H9 (cell line): ENCODE data around the gene RNF146. TPM values are rescaled to one million over a fixed set of nuclear protein-coding genes. Genes with fewer than 3 reads are reported as not detected.

ENCODE experiments used
- DNase-seq: peaks from one replicate; pipeline ENCODE4 v3.0.0-alpha.2; 2017
- H2AFZ ChIP-seq: one replicate; pipeline ENCODE4 v1.6.1; 2013; ENCODE audit warnings: mild to moderate bottlenecking, low read length, control low read depth, moderate library complexity
- H2AK5ac ChIP-seq: 2 replicates; pipeline ENCODE4 v1.6.1; 2013; ENCODE audit warnings: low read length, control low read depth, mixed read lengths; ENCODE audit not compliant: insufficient read length
- H2BK120ac ChIP-seq: one replicate; pipeline ENCODE4 v1.6.1; 2013; ENCODE audit warnings: low read depth, mild to moderate bottlenecking, low read length, control low read depth, inconsistent platforms; ENCODE audit not compliant: poor library complexity, severe bottlenecking
- H2BK12ac ChIP-seq: 2 replicates; pipeline ENCODE4 v1.6.1; 2013; ENCODE audit warnings: low read length, control low read depth, mixed read lengths, low read depth; ENCODE audit not compliant: insufficient read length
- H2BK15ac ChIP-seq: 2 replicates; pipeline ENCODE4 v1.6.1; 2013; ENCODE audit warnings: low read depth, low read length, control low read depth
- H2BK20ac ChIP-seq: one replicate; pipeline ENCODE4 v1.6.1; 2013; ENCODE audit warnings: low read depth, mild to moderate bottlenecking, low read length, control low read depth, inconsistent platforms; ENCODE audit not compliant: poor library complexity, severe bottlenecking
- H2BK5ac ChIP-seq: 2 replicates; pipeline ENCODE4 v1.6.1; 2013; ENCODE audit warnings: low read length, control low read depth, mixed read lengths; ENCODE audit not compliant: insufficient read length
- H3K14ac ChIP-seq: 2 replicates; pipeline ENCODE4 v1.6.1; 2013; ENCODE audit warnings: low read length, control low read depth; ENCODE audit not compliant: insufficient read depth
- H3K18ac ChIP-seq: 2 replicates; pipeline ENCODE4 v1.6.1; 2013; ENCODE audit warnings: low read depth, mild to moderate bottlenecking, mixed read lengths, low read length, control low read depth; ENCODE audit not compliant: insufficient read length
- H3K23ac ChIP-seq: 2 replicates; pipeline ENCODE4 v1.6.1; 2013; ENCODE audit warnings: low read length, control low read depth, mixed read lengths, low read depth; ENCODE audit not compliant: insufficient read length
- H3K23me2 ChIP-seq: 2 replicates; pipeline ENCODE4 v1.6.1; 2013; ENCODE audit warnings: low read depth, mild to moderate bottlenecking, mixed read lengths, low read length, control low read depth; ENCODE audit not compliant: insufficient read length, poor library complexity, severe bottlenecking
- H3K27ac ChIP-seq: 2 replicates; pipeline ENCODE4 v1.5.1; 2013; ENCODE audit warnings: low read length, control low read depth, mixed read lengths, low read depth; ENCODE audit not compliant: insufficient read length
- H3K27me3 ChIP-seq: 2 replicates; pipeline ENCODE4 v1.6.1; 2013; ENCODE audit warnings: low read length, control low read depth, inconsistent platforms; ENCODE audit not compliant: insufficient read depth
- H3K4ac ChIP-seq: 2 replicates; pipeline ENCODE4 v1.6.1; 2013; ENCODE audit warnings: low read depth, mild to moderate bottlenecking, control low read depth, inconsistent platforms, low read length, moderate library complexity
- H3K4me1 ChIP-seq: 2 replicates; pipeline ENCODE4 v1.6.1; 2013; ENCODE audit warnings: low read length, control low read depth, inconsistent platforms; ENCODE audit not compliant: insufficient read depth
- H3K4me2 ChIP-seq: 2 replicates; pipeline ENCODE4 v1.6.1; 2013; ENCODE audit warnings: low read length, control low read depth, mixed read lengths; ENCODE audit not compliant: insufficient read length, insufficient read depth
- H3K56ac ChIP-seq: 2 replicates; pipeline ENCODE4 v1.6.1; 2013; ENCODE audit warnings: low read depth, mild to moderate bottlenecking, mixed read lengths, low read length, control low read depth; ENCODE audit not compliant: insufficient read length
- H3K79me1 ChIP-seq: 2 replicates; pipeline ENCODE4 v1.6.1; 2013; ENCODE audit warnings: low read depth, mild to moderate bottlenecking, moderate library complexity, low read length, control low read depth, inconsistent platforms; ENCODE audit not compliant: insufficient read depth, poor library complexity, severe bottlenecking
- H3K79me2 ChIP-seq: 2 replicates; pipeline ENCODE4 v1.6.1; 2013; ENCODE audit warnings: low read length, control low read depth, inconsistent platforms; ENCODE audit not compliant: insufficient read depth
- H3K9ac ChIP-seq: 2 replicates; pipeline ENCODE4 v1.6.1; 2013; ENCODE audit warnings: low read length, control low read depth, mixed read lengths; ENCODE audit not compliant: insufficient read length; ENCODE audit errors: extremely low read depth
- H3K9me3 ChIP-seq: one replicate; pipeline ENCODE4 v1.6.1; 2013; ENCODE audit warnings: low read depth, low read length, inconsistent platforms; ENCODE audit not compliant: control insufficient read depth
- H3T11ph ChIP-seq: one replicate; pipeline ENCODE4 v1.6.1; 2013; ENCODE audit warnings: mild to moderate bottlenecking, low read length, control low read depth, inconsistent platforms
- H4K20me1 ChIP-seq: one replicate; pipeline ENCODE4 v1.6.1; 2013; ENCODE audit not compliant: control insufficient read depth, insufficient read length, insufficient read depth
- H4K5ac ChIP-seq: 2 replicates; pipeline ENCODE4 v1.6.1; 2013; ENCODE audit warnings: low read depth, mild to moderate bottlenecking, mixed read lengths, low read length, control low read depth; ENCODE audit not compliant: insufficient read length
- H4K8ac ChIP-seq: replicated peaks from 2 replicates; pipeline ENCODE4 v1.6.1; 2013; ENCODE audit warnings: low read length, control low read depth, mixed read lengths, low read depth; ENCODE audit not compliant: insufficient read length
- H4K91ac ChIP-seq: 2 replicates; pipeline ENCODE4 v1.6.1; 2013; ENCODE audit warnings: low read depth, mild to moderate bottlenecking, moderate library complexity, mixed read lengths, low read length, control low read depth; ENCODE audit not compliant: insufficient read length
- H3K27ac Mint-ChIP-seq, 3 experiments: 2 replicates in 2 of 3; 3 replicates in 1 of 3; pipeline ENCODE4 v1.8.0; 2020 to 2021; ENCODE audit warnings: mixed read lengths in 3 of 3, mild to moderate bottlenecking in 1 of 3, moderate library complexity in 1 of 3
- H3K27me3 Mint-ChIP-seq: 2 replicates; pipeline ENCODE4 v1.8.0; 2021; ENCODE audit warnings: low read depth, mild to moderate bottlenecking, moderate library complexity, mixed read lengths
- H3K36me3 Mint-ChIP-seq, 3 experiments: 2 replicates in 2 of 3; 3 replicates in 1 of 3; pipeline ENCODE4 v1.8.0; 2020 to 2021; ENCODE audit warnings: low read depth in 3 of 3, mixed read lengths in 3 of 3; ENCODE audit not compliant: insufficient read depth in 1 of 3
- H3K4me1 Mint-ChIP-seq, 2 experiments: 2 replicates each; pipeline ENCODE4 v1.8.0; 2020; ENCODE audit warnings: mixed read lengths in 2 of 2
- H3K4me3 Mint-ChIP-seq, 2 experiments: 2 replicates in 1 of 2; 3 replicates in 1 of 2; pipeline ENCODE4 v1.8.0; 2020 to 2021; ENCODE audit warnings: mild to moderate bottlenecking in 2 of 2, mixed read lengths in 2 of 2, moderate library complexity in 1 of 2
- H3K9me3 Mint-ChIP-seq, 2 experiments: 2 replicates in 1 of 2; 3 replicates in 1 of 2; pipeline ENCODE4 v1.8.0; 2020; ENCODE audit warnings: mild to moderate bottlenecking in 2 of 2, mixed read lengths in 2 of 2, moderate library complexity in 1 of 2
- CTCF ChIP-seq: fragments of 200-600 bp; sonication (generic); conservative IDR thresholded peaks from 3 replicates; pipeline ENCODE4 v1.8.0; 2021; ENCODE audit warnings: antibody characterized with exemption, mild to moderate bottlenecking
- WGBS: extraction: QIAGEN DNeasy Blood & Tissue Kit; methylation state at CpG from one replicate; pipeline ENCODE4 v1.1.7; 2013; ENCODE audit warnings: missing lambda C conversion rate, low lambda C conversion rate, mixed read lengths; ENCODE audit not compliant: insufficient read length; ENCODE audit errors: extremely low coverage; 5-methylcytosine and 5-hydroxymethylcytosine counted together
- total RNA-seq: library from RNA; stranded (reverse); gene quantifications from 2 replicates; pipeline ENCODE4 v1.2.1, GENCODE V29; 2021

RNF146 gene
- total RNA-seq, 1 experiment from 2014 or later: 20.4 TPM

GRCh38 chr6:127263481-127263880, 3.2 kb upstream of the RNF146 start:
- Histone ChIP-seq H3K9ac (no peak overlapping the region), H3K79me1 (no peaks in the 10 kb centered on the region), H3T11ph (no peak overlapping the region), H4K8ac (no peak overlapping the region), H4K91ac (no peak overlapping the region), H2BK5ac (no peak overlapping the region), H3K4me2 (no peak overlapping the region), H3K27me3 (no peaks in the 10 kb centered on the region), H2BK20ac (no peak overlapping the region), H3K9me3 (no peaks in the 10 kb centered on the region), H3K23me2 (peaks cover 10% of the 10 kb centered on the region), H3K56ac (no peak overlapping the region), H3K14ac (no peak overlapping the region), H3K4ac (no peak overlapping the region), H2AFZ (no peak overlapping the region), H4K5ac (no peak overlapping the region), H2BK120ac (no peak overlapping the region), H3K79me2 (peaks cover 9% of the 10 kb centered on the region; the same call in 1 of the 2 replicates), H3K4me1 (no peaks in the 10 kb centered on the region), H2BK12ac (no peak overlapping the region), H3K23ac (no peak overlapping the region), H2AK5ac (no peak overlapping the region), H3K27ac (no peak overlapping the region), H4K20me1 (no peaks in the 10 kb centered on the region), H2BK15ac (no peak overlapping the region), H3K18ac (no peak overlapping the region)
- no CpG with 5 or more reads among the region's 4 CpGs for WGBS
- H3K27ac Mint-ChIP-seq: no peak overlapping the region
- H3K4me1 Mint-ChIP-seq: peaks cover 10 to 16% of the 10 kb centered on the region in 2 experiments
- peaks cover 4% of the 10 kb centered on the region; the same call in 1 of the 2 replicates for H3K27me3 Mint-ChIP-seq
- no peak for DNase-seq
- no peaks in the 10 kb centered on the region; a peak in 1 of 5 replicates for H3K9me3 Mint-ChIP-seq
- H3K36me3 Mint-ChIP-seq: peaks cover 0 to 2% (median 0%) of the 10 kb centered on the region in 3 experiments; a peak in 2 of 7 replicates
- no peak overlapping the region for H3K4me3 Mint-ChIP-seq
- no peak for TF ChIP-seq CTCF
